HCT116 (cell line): Measurements from ENCODE around the gene MLEC. TPM values are rescaled to one million over a fixed set of nuclear protein-coding genes. Genes with fewer than 3 reads are reported as not detected.

Experiments
- ATAC-seq: fragments of 200-7000 bp; cut with Tn5 transposase; 2 replicates; pipeline ENCODE4 v1.9.1; 2020; ENCODE audit warnings: mild to moderate bottlenecking, moderate library complexity
- BruUV-seq: library from RNA; stranded (reverse); fragments of 400-500 nt; replicated peaks from 2 replicates; lab custom pipeline; 2021; lab: Mats Ljungman, UMichigan
- CTCF ChIA-PET: fragments of 300-600 bp; sonication (Branson Sonifier 250); formaldehyde crosslinking; loops from one replicate; lab custom pipeline; 2021; ENCODE audit warnings: antibody characterized with exemption; lab: Charles Lee
- POLR2A ChIA-PET: fragments of 300-600, 350-600 bp; sonication (Branson Sonifier 250); formaldehyde crosslinking; loops from one replicate; lab custom pipeline; 2021; ENCODE audit warnings: antibody characterized with exemption; lab: Charles Lee
- RAD21 ChIA-PET, 2 experiments: fragments of 300-600 bp; sonication (Branson Sonifier 250); formaldehyde crosslinking; loops; one replicate each; lab custom pipeline; 2023; ENCODE audit warnings: low total read pairs in 2 of 2; ENCODE audit not compliant: uncharacterized antibody in 2 of 2, unreplicated experiment in 2 of 2, low non-redundant PET in 1 of 2; lab: Charles Lee
- DNase-seq: peaks from one replicate; pipeline ENCODE4 v3.0.0-alpha.2; 2010; ENCODE audit warnings: low read depth, low spot score
- H2AFZ ChIP-seq: fragments of 200-600 bp; shearing (Covaris generic), sonication (generic); 2 replicates; pipeline ENCODE4 v1.6.1; 2017; ENCODE audit warnings: low read depth, mixed run types, mixed read lengths, antibody characterized with exemption, low read length; ENCODE audit not compliant: poor library complexity, severe bottlenecking
- H3K27ac ChIP-seq: 2 replicates; pipeline ENCODE4 v1.5.1; 2012; ENCODE audit warnings: low read depth, low read length
- H3K27me3 ChIP-seq: fragments of 200-600 bp; sonication (generic); 2 replicates; pipeline ENCODE4 v1.6.1; 2016; ENCODE audit warnings: mixed run types, low read length, mixed read lengths; ENCODE audit not compliant: insufficient read depth
- H3K36me3 ChIP-seq, 2 experiments: fragments of 200-500 bp in 1 of 2; fragments of 200-600 bp in 1 of 2; sonication (Bioruptor generic) in 1 of 2; sonication (generic) in 1 of 2; 2 replicates each; pipeline versions ENCODE4 v1.5.1 to v1.6.1; 2014 to 2016; ENCODE audit warnings: low read length in 2 of 2, inconsistent platforms in 1 of 2, mixed read lengths in 1 of 2, mixed run types in 1 of 2; ENCODE audit not compliant: insufficient read depth in 2 of 2, control insufficient read depth in 1 of 2
- H3K4me1 ChIP-seq, 2 experiments: fragments of 200-600 bp in 1 of 2; sonication (generic) in 1 of 2; 2 replicates each; pipeline versions ENCODE4 v1.5.1 to v1.6.1; 2012 to 2017; ENCODE audit warnings: low read length in 2 of 2, inconsistent platforms in 1 of 2, mild to moderate bottlenecking in 1 of 2, mixed read lengths in 1 of 2, mixed run types in 1 of 2, moderate library complexity in 1 of 2; ENCODE audit not compliant: insufficient read depth in 2 of 2, control insufficient read depth in 1 of 2
- H3K4me2 ChIP-seq: fragments of 200-600 bp; sonication (generic); 2 replicates; pipeline ENCODE4 v1.6.1; 2017; ENCODE audit warnings: mixed run types, low read length, mixed read lengths
- H3K4me3 ChIP-seq, 2 experiments: fragments of 200-600 bp in 1 of 2; sonication (generic) in 1 of 2; replicated peaks in 1 of 2; 2 replicates each; pipeline ENCODE4 v1.5.1; 2011 to 2016; ENCODE audit warnings: low read length in 2 of 2, control low read depth in 1 of 2, low read depth in 1 of 2, mild to moderate bottlenecking in 1 of 2, mixed read lengths in 1 of 2, mixed run types in 1 of 2
- H3K79me2 ChIP-seq: fragments of 200-600 bp; sonication (generic); 2 replicates; pipeline ENCODE4 v1.6.1; 2017; ENCODE audit warnings: mild to moderate bottlenecking, mixed run types, low read length, moderate library complexity, mixed read lengths; ENCODE audit not compliant: insufficient read depth
- H3K9ac ChIP-seq: fragments of 200-600 bp; sonication (generic); 2 replicates; pipeline ENCODE4 v1.6.1; 2016; ENCODE audit warnings: low read length, mixed read lengths
- H3K9me2 ChIP-seq: fragments of 200-600 bp; sonication (generic), shearing (Covaris generic); 2 replicates; pipeline ENCODE4 v1.6.1; 2017; ENCODE audit warnings: mixed run types, mild to moderate bottlenecking, moderate library complexity; ENCODE audit not compliant: insufficient read depth
- H3K9me3 ChIP-seq, 2 experiments: fragments of 200-500 bp in 1 of 2; fragments of 200-600 bp in 1 of 2; sonication (Bioruptor generic) in 1 of 2; sonication (generic) in 1 of 2; 2 replicates each; pipeline ENCODE4 v1.6.1; 2014 to 2017; ENCODE audit warnings: low read length in 2 of 2, mixed read lengths in 2 of 2, inconsistent platforms in 1 of 2, low read depth in 1 of 2, mild to moderate bottlenecking in 1 of 2, mixed run types in 1 of 2, moderate library complexity in 1 of 2; ENCODE audit not compliant: control insufficient read depth in 1 of 2, insufficient read depth in 1 of 2
- H4K20me1 ChIP-seq: fragments of 200-600 bp; sonication (generic), shearing (Covaris generic); 2 replicates; pipeline ENCODE4 v1.6.1; 2017; ENCODE audit warnings: mixed run types, mild to moderate bottlenecking, moderate library complexity; ENCODE audit not compliant: insufficient read depth
- CEBPB ChIP-seq: IDR thresholded peaks from 2 replicates; pipeline ENCODE4 v1.6.1; 2012; ENCODE audit warnings: low read depth
- EGR1 ChIP-seq: IDR thresholded peaks from 2 replicates; pipeline ENCODE4 v1.6.1; 2012; ENCODE audit warnings: low read depth
- ELF1 ChIP-seq: IDR thresholded peaks from 2 replicates; pipeline ENCODE4 v1.6.1; 2012; ENCODE audit warnings: low read depth, borderline replicate concordance
- EZH2 ChIP-seq: fragments of 200-600 bp; sonication (generic); IDR thresholded peaks from 2 replicates; pipeline ENCODE4 v1.6.1; 2017; ENCODE audit warnings: antibody characterized with exemption, mixed run types
- EZH2phosphoT487 ChIP-seq: fragments of 200-600 bp; IDR thresholded peaks from 2 replicates; pipeline ENCODE4 v1.6.1; 2018; ENCODE audit warnings: antibody characterized with exemption, borderline replicate concordance
- FOSL1 ChIP-seq: IDR thresholded peaks from 2 replicates; pipeline ENCODE4 v1.6.1; 2012; ENCODE audit warnings: low read depth
- JUND ChIP-seq: IDR thresholded peaks from 2 replicates; pipeline ENCODE4 v1.6.1; 2012
- POLR2A ChIP-seq: IDR thresholded peaks from 2 replicates; pipeline ENCODE4 v1.7.0; 2011; ENCODE audit warnings: borderline replicate concordance; ENCODE audit not compliant: insufficient read depth, insufficient read length; ENCODE audit errors: extremely low read depth
- POLR2AphosphoS5 ChIP-seq: IDR thresholded peaks from 2 replicates; pipeline ENCODE4 v1.6.1; 2011; ENCODE audit warnings: mild to moderate bottlenecking, low read depth, low read length, moderate library complexity
- RAD21 ChIP-seq: IDR thresholded peaks from 2 replicates; pipeline ENCODE4 v1.6.1; 2012; ENCODE audit warnings: low read depth, mild to moderate bottlenecking
- SIN3A ChIP-seq: IDR thresholded peaks from 2 replicates; pipeline ENCODE4 v1.6.1; 2012; ENCODE audit warnings: low read depth
- SP1 ChIP-seq: IDR thresholded peaks from 2 replicates; pipeline ENCODE4 v1.6.1; 2012; ENCODE audit warnings: low read depth
- SRF ChIP-seq: IDR thresholded peaks from 2 replicates; pipeline ENCODE4 v1.6.1; 2012; ENCODE audit warnings: low read depth
- TCF7L2 ChIP-seq: IDR thresholded peaks from 2 replicates; pipeline ENCODE4 v1.7.0; 2011; ENCODE audit warnings: borderline replicate concordance, inconsistent platforms; ENCODE audit not compliant: insufficient read depth, insufficient read length; ENCODE audit errors: extremely low read depth
- YY1 ChIP-seq: IDR thresholded peaks from 2 replicates; pipeline ENCODE4 v1.6.1; 2011; ENCODE audit warnings: low read length, low read depth, moderate library complexity, mild to moderate bottlenecking; ENCODE audit not compliant: insufficient replicate concordance; ENCODE audit errors: extremely low read depth
- ZFX ChIP-seq: fragments of 450-650 bp; IDR thresholded peaks from 2 replicates; pipeline ENCODE4 v1.6.1; 2017
- ZNF274 ChIP-seq: fragments of 200-500 bp; sonication (Bioruptor generic); IDR thresholded peaks from 2 replicates; pipeline ENCODE4 v1.6.1; 2014; ENCODE audit warnings: mild to moderate bottlenecking, low read depth, low read length, inconsistent platforms
- intact Hi-C: fragments of 100-400 bp; cut with micrococcal nuclease; formaldehyde crosslinking; loops from 2 replicates; pipeline ENCODE4 v1.10.0; 2022
- total RNA-seq: library from RNA; stranded (reverse); gene quantifications from one replicate; pipeline ENCODE4 v1.2.1, GENCODE V29; 2021; ENCODE audit not compliant: unreplicated experiment
- TF ChIP-seq, protein P1 (sequence below): IDR thresholded peaks from 2 replicates; pipeline ENCODE4 v1.6.1; 2012; ENCODE audit warnings: low read depth
- TF ChIP-seq, protein P2 (sequence below): IDR thresholded peaks from 2 replicates; pipeline ENCODE4 v1.6.1; 2011; ENCODE audit warnings: mild to moderate bottlenecking, low read length, moderate library complexity; ENCODE audit not compliant: insufficient replicate concordance; ENCODE audit errors: extremely low read depth
- TF ChIP-seq, protein P3 (sequence below): IDR thresholded peaks from 2 replicates; pipeline ENCODE4 v1.6.1; 2012
- TF ChIP-seq, protein P4 (sequence below), 3 experiments: fragments of 200-600 bp in 1 of 3; sonication (generic) in 1 of 3; IDR thresholded peaks in 2 of 3; conservative IDR thresholded peaks in 1 of 3; 2 replicates each; pipeline ENCODE4 v1.5.1; 2012 to 2017; ENCODE audit warnings: low read depth in 2 of 3, low read length in 2 of 3, antibody characterized with exemption in 1 of 3, borderline replicate concordance in 1 of 3, control low read depth in 1 of 3, mild to moderate bottlenecking in 1 of 3, mixed read lengths in 1 of 3, mixed run types in 1 of 3, moderate library complexity in 1 of 3; ENCODE audit not compliant: insufficient read depth in 1 of 3

MLEC gene
- total RNA-seq, 1 experiment from 2014 or later, result 152 TPM

DNA sequence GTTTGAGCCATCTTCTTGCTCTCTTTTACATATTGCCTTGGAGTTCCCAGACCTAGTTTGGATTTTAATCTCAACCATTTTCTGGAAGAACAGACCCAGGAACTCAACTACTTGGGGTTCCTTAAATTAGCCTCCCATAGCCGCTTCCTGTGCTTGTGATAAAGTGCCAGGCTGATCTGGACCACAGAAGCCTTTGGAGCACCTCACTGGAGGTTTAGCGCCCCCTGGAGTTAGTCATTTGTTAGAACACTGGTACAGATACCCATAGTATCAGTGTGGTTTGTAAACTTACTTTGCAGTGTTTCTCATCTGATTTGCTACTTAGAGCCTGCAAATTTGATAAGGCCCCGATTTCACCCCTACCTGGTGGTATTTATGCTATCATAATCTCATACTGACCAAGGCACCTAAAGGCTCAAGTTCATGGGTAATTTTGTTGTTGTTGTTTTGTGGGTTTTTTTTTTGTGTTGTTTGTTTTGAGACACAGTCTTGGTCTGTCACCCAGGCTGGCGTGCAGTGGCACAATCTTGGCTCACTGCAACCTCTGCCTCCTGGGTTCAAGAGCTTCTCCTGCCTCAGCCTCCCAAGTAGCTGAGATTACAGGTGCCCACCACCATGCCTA lies 27.0 kb downstream of the MLEC start:
- Histone ChIP-seq H3K4me2 (no peak overlapping the region), H2AFZ (no peak overlapping the region), H3K36me3 (peaks cover 23 to 27% of the 10 kb centered on the region in 2 experiments; a peak in 3 of 4 replicates), H3K27me3 (no peaks in the 10 kb centered on the region), H3K4me3 (no peak overlapping the region), H3K27ac (no peak overlapping the region), H3K9me3 (no peaks in the 10 kb centered on the region), H3K4me1 (peaks cover 11 to 15% of the 10 kb centered on the region in 2 experiments), H3K9ac (no peak overlapping the region), H4K20me1 (no peaks in the 10 kb centered on the region), H3K79me2 (peaks cover 18% of the 10 kb centered on the region), H3K9me2 (no peaks in the 10 kb centered on the region)
- intact Hi-C loops, result loop anchor here (1.0 to 10.0 kb wide), 4 partner anchors 67 to 379 kb away; no protein-coding TSS in a partner anchor
- peak; percentile 65 for ATAC-seq
- POLR2A ChIA-PET, result no interaction called here
- RAD21 ChIA-PET, result no interaction called here
- no TSS peak for BruUV-seq
- peak; percentile 63 for DNase-seq
- CTCF ChIA-PET, result no interaction called here
- TF ChIP-seq SIN3A, result no peak
- TF ChIP-seq ZFX, result no peak
- TF ChIP-seq, protein P1, sequence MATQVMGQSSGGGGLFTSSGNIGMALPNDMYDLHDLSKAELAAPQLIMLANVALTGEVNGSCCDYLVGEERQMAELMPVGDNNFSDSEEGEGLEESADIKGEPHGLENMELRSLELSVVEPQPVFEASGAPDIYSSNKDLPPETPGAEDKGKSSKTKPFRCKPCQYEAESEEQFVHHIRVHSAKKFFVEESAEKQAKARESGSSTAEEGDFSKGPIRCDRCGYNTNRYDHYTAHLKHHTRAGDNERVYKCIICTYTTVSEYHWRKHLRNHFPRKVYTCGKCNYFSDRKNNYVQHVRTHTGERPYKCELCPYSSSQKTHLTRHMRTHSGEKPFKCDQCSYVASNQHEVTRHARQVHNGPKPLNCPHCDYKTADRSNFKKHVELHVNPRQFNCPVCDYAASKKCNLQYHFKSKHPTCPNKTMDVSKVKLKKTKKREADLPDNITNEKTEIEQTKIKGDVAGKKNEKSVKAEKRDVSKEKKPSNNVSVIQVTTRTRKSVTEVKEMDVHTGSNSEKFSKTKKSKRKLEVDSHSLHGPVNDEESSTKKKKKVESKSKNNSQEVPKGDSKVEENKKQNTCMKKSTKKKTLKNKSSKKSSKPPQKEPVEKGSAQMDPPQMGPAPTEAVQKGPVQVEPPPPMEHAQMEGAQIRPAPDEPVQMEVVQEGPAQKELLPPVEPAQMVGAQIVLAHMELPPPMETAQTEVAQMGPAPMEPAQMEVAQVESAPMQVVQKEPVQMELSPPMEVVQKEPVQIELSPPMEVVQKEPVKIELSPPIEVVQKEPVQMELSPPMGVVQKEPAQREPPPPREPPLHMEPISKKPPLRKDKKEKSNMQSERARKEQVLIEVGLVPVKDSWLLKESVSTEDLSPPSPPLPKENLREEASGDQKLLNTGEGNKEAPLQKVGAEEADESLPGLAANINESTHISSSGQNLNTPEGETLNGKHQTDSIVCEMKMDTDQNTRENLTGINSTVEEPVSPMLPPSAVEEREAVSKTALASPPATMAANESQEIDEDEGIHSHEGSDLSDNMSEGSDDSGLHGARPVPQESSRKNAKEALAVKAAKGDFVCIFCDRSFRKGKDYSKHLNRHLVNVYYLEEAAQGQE, result no peak
- TF ChIP-seq FOSL1, result no peak
- TF ChIP-seq RAD21, result peak; percentile 86
- TF ChIP-seq, protein P2, sequence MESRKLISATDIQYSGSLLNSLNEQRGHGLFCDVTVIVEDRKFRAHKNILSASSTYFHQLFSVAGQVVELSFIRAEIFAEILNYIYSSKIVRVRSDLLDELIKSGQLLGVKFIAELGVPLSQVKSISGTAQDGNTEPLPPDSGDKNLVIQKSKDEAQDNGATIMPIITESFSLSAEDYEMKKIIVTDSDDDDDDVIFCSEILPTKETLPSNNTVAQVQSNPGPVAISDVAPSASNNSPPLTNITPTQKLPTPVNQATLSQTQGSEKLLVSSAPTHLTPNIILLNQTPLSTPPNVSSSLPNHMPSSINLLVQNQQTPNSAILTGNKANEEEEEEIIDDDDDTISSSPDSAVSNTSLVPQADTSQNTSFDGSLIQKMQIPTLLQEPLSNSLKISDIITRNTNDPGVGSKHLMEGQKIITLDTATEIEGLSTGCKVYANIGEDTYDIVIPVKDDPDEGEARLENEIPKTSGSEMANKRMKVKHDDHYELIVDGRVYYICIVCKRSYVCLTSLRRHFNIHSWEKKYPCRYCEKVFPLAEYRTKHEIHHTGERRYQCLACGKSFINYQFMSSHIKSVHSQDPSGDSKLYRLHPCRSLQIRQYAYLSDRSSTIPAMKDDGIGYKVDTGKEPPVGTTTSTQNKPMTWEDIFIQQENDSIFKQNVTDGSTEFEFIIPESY, result no peak
- no peak for TF ChIP-seq TCF7L2
- TF ChIP-seq EZH2phosphoT487, result no peak
- no peak for TF ChIP-seq ZNF274
- no peak for TF ChIP-seq SP1
- TF ChIP-seq YY1, result peak; percentile 54
- TF ChIP-seq EGR1, result no peak
- no peak for TF ChIP-seq EZH2
- TF ChIP-seq CEBPB, result no peak
- TF ChIP-seq, protein P3, sequence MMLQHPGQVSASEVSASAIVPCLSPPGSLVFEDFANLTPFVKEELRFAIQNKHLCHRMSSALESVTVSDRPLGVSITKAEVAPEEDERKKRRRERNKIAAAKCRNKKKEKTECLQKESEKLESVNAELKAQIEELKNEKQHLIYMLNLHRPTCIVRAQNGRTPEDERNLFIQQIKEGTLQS, result no peak
- TF ChIP-seq ELF1, result no peak
- no peak for TF ChIP-seq JUND
- no peak for TF ChIP-seq SRF
- no peak for TF ChIP-seq POLR2A
- TF ChIP-seq, protein P4, sequence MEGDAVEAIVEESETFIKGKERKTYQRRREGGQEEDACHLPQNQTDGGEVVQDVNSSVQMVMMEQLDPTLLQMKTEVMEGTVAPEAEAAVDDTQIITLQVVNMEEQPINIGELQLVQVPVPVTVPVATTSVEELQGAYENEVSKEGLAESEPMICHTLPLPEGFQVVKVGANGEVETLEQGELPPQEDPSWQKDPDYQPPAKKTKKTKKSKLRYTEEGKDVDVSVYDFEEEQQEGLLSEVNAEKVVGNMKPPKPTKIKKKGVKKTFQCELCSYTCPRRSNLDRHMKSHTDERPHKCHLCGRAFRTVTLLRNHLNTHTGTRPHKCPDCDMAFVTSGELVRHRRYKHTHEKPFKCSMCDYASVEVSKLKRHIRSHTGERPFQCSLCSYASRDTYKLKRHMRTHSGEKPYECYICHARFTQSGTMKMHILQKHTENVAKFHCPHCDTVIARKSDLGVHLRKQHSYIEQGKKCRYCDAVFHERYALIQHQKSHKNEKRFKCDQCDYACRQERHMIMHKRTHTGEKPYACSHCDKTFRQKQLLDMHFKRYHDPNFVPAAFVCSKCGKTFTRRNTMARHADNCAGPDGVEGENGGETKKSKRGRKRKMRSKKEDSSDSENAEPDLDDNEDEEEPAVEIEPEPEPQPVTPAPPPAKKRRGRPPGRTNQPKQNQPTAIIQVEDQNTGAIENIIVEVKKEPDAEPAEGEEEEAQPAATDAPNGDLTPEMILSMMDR (IDR thresholded peaks at IDR 0.05 in 2 of 3, conservative IDR thresholded peaks at IDR 0.05 in 1 of 3; ENCODE audit: borderline replicate concordance in 1 of 3, insufficient read depth in 1 of 3, low read depth in 2 of 3, low read length in 2 of 3), result peak; percentile 79 to 90 (median 82)
- peak; percentile 34; the same call in 1 of the 2 replicates for TF ChIP-seq POLR2AphosphoS5
